ENCODE measurements around the gene ABCB9. TPM values are rescaled to one million over a fixed set of nuclear protein-coding genes. Genes with fewer than 3 reads are reported as not detected.

ABCB9 gene
- total and polyA plus RNA-seq, 2 experiments from 2014 or later = 1.2 to 7.0 TPM

DNA sequence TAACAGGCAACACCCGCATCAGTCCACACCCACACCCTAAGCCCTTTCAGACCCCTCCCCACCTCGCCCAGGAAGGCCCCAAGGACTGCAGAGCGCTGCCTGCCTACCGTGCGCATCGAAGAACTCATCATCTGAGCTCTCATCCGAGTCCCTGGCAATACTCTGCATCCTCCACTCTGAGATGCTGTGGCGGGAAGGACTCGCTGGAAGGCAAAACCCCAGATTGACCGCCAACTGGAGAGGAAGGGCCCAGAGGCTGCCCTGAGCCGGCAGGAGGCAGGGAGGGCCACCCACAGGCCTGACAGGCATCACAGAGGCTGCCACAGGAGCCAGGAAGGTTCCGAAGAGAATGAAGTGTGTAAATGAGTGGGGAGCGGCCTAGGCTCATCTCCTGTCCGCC, 38.0 kb upstream of the ABCB9 start (continued):
- TF ChIP-seq, protein P1, sequence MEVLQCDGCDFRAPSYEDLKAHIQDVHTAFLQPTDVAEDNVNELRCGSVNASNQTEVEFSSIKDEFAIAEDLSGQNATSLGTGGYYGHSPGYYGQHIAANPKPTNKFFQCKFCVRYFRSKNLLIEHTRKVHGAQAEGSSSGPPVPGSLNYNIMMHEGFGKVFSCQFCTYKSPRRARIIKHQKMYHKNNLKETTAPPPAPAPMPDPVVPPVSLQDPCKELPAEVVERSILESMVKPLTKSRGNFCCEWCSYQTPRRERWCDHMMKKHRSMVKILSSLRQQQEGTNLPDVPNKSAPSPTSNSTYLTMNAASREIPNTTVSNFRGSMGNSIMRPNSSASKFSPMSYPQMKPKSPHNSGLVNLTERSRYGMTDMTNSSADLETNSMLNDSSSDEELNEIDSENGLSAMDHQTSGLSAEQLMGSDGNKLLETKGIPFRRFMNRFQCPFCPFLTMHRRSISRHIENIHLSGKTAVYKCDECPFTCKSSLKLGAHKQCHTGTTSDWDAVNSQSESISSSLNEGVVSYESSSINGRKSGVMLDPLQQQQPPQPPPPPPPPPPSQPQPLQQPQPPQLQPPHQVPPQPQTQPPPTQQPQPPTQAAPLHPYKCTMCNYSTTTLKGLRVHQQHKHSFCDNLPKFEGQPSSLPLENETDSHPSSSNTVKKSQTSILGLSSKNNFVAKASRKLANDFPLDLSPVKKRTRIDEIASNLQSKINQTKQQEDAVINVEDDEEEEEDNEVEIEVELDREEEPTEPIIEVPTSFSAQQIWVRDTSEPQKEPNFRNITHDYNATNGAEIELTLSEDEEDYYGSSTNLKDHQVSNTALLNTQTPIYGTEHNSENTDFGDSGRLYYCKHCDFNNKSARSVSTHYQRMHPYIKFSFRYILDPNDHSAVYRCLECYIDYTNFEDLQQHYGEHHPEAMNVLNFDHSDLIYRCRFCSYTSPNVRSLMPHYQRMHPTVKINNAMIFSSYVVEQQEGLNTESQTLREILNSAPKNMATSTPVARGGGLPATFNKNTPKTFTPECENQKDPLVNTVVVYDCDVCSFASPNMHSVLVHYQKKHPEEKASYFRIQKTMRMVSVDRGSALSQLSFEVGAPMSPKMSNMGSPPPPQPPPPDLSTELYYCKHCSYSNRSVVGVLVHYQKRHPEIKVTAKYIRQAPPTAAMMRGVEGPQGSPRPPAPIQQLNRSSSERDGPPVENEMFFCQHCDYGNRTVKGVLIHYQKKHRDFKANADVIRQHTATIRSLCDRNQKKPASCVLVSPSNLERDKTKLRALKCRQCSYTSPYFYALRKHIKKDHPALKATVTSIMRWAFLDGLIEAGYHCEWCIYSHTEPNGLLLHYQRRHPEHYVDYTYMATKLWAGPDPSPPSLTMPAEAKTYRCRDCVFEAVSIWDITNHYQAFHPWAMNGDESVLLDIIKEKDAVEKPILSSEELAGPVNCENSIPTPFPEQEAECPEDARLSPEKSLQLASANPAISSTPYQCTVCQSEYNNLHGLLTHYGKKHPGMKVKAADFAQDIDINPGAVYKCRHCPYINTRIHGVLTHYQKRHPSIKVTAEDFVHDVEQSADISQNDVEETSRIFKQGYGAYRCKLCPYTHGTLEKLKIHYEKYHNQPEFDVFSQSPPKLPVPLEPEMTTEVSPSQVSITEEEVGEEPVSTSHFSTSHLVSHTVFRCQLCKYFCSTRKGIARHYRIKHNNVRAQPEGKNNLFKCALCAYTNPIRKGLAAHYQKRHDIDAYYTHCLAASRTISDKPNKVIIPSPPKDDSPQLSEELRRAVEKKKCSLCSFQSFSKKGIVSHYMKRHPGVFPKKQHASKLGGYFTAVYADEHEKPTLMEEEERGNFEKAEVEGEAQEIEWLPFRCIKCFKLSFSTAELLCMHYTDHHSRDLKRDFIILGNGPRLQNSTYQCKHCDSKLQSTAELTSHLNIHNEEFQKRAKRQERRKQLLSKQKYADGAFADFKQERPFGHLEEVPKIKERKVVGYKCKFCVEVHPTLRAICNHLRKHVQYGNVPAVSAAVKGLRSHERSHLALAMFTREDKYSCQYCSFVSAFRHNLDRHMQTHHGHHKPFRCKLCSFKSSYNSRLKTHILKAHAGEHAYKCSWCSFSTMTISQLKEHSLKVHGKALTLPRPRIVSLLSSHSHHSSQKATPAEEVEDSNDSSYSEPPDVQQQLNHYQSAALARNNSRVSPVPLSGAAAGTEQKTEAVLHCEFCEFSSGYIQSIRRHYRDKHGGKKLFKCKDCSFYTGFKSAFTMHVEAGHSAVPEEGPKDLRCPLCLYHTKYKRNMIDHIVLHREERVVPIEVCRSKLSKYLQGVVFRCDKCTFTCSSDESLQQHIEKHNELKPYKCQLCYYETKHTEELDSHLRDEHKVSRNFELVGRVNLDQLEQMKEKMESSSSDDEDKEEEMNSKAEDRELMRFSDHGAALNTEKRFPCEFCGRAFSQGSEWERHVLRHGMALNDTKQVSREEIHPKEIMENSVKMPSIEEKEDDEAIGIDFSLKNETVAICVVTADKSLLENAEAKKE (CRISPR knock-in tag; IDR thresholded peaks at IDR 0.05) = no peak
- TF ChIP-seq EZH2 (IDR thresholded peaks at IDR 0.05; ENCODE audit: low read depth, unreplicated experiment) (no peak), ZNF331 (CRISPR knock-in tag; IDR thresholded peaks at IDR 0.05; ENCODE audit: low read depth) (no peak), JUNB (IDR thresholded peaks at IDR 0.05; ENCODE audit: unreplicated experiment) (no peak), EZH2phosphoT487 (IDR thresholded peaks at IDR 0.05; ENCODE audit: unreplicated experiment) (no peak), NANOG (IDR thresholded peaks at IDR 0.05; ENCODE audit: borderline replicate concordance) (no peak)

DNA sequence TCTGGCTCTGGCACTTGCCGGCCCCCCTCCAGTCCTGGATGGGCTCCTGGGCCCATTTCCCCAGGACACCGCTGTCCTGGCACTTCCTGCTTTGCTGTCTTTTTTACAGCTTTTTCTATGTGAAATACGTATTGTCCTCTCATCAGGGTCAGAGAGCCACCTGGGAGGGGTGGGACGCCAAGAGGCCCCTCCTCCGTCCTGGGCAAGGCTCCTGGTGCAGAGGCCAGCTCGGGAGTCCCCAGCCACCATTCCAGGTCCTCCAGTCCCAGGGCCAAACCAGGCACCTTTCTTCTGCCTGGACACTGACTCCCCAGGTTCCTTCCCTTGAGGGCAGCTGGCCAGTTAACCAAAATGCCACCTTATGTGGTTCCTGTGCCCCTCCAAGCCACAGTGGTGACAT, 37.0 kb upstream of the ABCB9 start:
- DNase-seq (ENCODE audit: low spot score) (no peak), ATAC-seq (peak; percentile 23; the same call in 2 of the 3 replicates)
- Mint-ChIP-seq H3K27me3 (ENCODE audit: insufficient read depth, low read depth, poor library complexity) (peaks cover 13% of the 10 kb centered on the region), H3K4me3 (no peak overlapping the region), H3K4me1 (no peaks in the 10 kb centered on the region; the same call in 2 of the 3 replicates), H3K27ac (no peak overlapping the region), H3K36me3 (ENCODE audit: low read depth) (no peaks in the 10 kb centered on the region), H3K9me3 (no peaks in the 10 kb centered on the region; the same call in 2 of the 3 replicates)
- Histone ChIP-seq H3K4me1 (ENCODE audit: insufficient read depth) (no peaks in the 10 kb centered on the region), H4K20me1 (replicated peaks; ENCODE audit: insufficient read depth) (no peaks in the 10 kb centered on the region), H3K79me2 (replicated peaks; ENCODE audit: insufficient read depth) (no peaks in the 10 kb centered on the region), H3K27ac (ENCODE audit: low read depth) (no peak overlapping the region), H3K4me3 (no peak overlapping the region), H2AFZ (no peak overlapping the region), H3K4me2 (no peak overlapping the region), H3K27me3 (ENCODE audit: insufficient read depth) (no peaks in the 10 kb centered on the region), H3F3A (replicated peaks; ENCODE audit: low read depth) (no peaks in the 10 kb centered on the region), H3K36me3 (ENCODE audit: insufficient read depth) (no peaks in the 10 kb centered on the region), H3K9me2 (ENCODE audit: insufficient read depth) (no peaks in the 10 kb centered on the region)
- TF ChIP-seq, protein P2, sequence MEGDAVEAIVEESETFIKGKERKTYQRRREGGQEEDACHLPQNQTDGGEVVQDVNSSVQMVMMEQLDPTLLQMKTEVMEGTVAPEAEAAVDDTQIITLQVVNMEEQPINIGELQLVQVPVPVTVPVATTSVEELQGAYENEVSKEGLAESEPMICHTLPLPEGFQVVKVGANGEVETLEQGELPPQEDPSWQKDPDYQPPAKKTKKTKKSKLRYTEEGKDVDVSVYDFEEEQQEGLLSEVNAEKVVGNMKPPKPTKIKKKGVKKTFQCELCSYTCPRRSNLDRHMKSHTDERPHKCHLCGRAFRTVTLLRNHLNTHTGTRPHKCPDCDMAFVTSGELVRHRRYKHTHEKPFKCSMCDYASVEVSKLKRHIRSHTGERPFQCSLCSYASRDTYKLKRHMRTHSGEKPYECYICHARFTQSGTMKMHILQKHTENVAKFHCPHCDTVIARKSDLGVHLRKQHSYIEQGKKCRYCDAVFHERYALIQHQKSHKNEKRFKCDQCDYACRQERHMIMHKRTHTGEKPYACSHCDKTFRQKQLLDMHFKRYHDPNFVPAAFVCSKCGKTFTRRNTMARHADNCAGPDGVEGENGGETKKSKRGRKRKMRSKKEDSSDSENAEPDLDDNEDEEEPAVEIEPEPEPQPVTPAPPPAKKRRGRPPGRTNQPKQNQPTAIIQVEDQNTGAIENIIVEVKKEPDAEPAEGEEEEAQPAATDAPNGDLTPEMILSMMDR (conservative IDR thresholded peaks at IDR 0.05; ENCODE audit: low read depth in 2 of 2) = no peak
- no peak for TF ChIP-seq JUNB (IDR thresholded peaks at IDR 0.05; ENCODE audit: unreplicated experiment)
- TF ChIP-seq POLR2AphosphoS5 (IDR thresholded peaks at IDR 0.05; ENCODE audit: low read depth) = no peak
- TF ChIP-seq, protein P3, sequence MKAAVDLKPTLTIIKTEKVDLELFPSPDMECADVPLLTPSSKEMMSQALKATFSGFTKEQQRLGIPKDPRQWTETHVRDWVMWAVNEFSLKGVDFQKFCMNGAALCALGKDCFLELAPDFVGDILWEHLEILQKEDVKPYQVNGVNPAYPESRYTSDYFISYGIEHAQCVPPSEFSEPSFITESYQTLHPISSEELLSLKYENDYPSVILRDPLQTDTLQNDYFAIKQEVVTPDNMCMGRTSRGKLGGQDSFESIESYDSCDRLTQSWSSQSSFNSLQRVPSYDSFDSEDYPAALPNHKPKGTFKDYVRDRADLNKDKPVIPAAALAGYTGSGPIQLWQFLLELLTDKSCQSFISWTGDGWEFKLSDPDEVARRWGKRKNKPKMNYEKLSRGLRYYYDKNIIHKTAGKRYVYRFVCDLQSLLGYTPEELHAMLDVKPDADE (IDR thresholded peaks at IDR 0.05) = no peak
